Large intestine (tissue), 12 donors: ENCODE measurements around the gene LAMA4. TPM values are rescaled to one million over a fixed set of nuclear protein-coding genes. Genes with fewer than 3 reads are reported as not detected.

Experiments
- DNase-seq, 2 donors: peaks; one replicate each; pipeline versions ENCODE4 v3.0.0 to v3.0.0-alpha.2; 2013
- H3K27ac ChIP-seq: one replicate; pipeline ENCODE4 v1.5.1; 2013; ENCODE audit warnings: low read length
- H3K27me3 ChIP-seq: 2 replicates; pipeline ENCODE4 v1.6.1; 2013; ENCODE audit warnings: low read length; ENCODE audit not compliant: control insufficient read depth, insufficient read depth
- H3K36me3 ChIP-seq: 2 replicates; pipeline ENCODE4 v1.6.1; 2013; ENCODE audit warnings: low read length; ENCODE audit not compliant: control insufficient read depth, insufficient read depth
- H3K4me1 ChIP-seq: one replicate; pipeline ENCODE4 v1.6.1; 2013; ENCODE audit warnings: low read length; ENCODE audit not compliant: control insufficient read depth, insufficient read depth
- H3K4me3 ChIP-seq: one replicate; pipeline ENCODE4 v1.5.1; 2013; ENCODE audit warnings: low read length
- H3K9me3 ChIP-seq: one replicate; pipeline ENCODE4 v1.6.1; 2013; ENCODE audit warnings: mild to moderate bottlenecking, low read depth, low read length, moderate library complexity; ENCODE audit not compliant: control insufficient read depth
- WGBS: methylation state at CpG from one replicate; pipeline ENCODE4 v1.1.5; 2013; ENCODE audit warnings: low lambda C conversion rate; ENCODE audit not compliant: insufficient coverage; 5-methylcytosine and 5-hydroxymethylcytosine counted together
- long read RNA-seq, 11 donors: transcript quantifications; one replicate each; lab custom pipeline, GENCODE V29; 2026
- polyA plus RNA-seq: library from polyadenylated mRNA; unstranded; fragments of 120-200 nt; gene quantifications from one replicate; pipeline ENCODE4 v1.2.1, GENCODE V29; 2013

Gene LAMA4, protein sequence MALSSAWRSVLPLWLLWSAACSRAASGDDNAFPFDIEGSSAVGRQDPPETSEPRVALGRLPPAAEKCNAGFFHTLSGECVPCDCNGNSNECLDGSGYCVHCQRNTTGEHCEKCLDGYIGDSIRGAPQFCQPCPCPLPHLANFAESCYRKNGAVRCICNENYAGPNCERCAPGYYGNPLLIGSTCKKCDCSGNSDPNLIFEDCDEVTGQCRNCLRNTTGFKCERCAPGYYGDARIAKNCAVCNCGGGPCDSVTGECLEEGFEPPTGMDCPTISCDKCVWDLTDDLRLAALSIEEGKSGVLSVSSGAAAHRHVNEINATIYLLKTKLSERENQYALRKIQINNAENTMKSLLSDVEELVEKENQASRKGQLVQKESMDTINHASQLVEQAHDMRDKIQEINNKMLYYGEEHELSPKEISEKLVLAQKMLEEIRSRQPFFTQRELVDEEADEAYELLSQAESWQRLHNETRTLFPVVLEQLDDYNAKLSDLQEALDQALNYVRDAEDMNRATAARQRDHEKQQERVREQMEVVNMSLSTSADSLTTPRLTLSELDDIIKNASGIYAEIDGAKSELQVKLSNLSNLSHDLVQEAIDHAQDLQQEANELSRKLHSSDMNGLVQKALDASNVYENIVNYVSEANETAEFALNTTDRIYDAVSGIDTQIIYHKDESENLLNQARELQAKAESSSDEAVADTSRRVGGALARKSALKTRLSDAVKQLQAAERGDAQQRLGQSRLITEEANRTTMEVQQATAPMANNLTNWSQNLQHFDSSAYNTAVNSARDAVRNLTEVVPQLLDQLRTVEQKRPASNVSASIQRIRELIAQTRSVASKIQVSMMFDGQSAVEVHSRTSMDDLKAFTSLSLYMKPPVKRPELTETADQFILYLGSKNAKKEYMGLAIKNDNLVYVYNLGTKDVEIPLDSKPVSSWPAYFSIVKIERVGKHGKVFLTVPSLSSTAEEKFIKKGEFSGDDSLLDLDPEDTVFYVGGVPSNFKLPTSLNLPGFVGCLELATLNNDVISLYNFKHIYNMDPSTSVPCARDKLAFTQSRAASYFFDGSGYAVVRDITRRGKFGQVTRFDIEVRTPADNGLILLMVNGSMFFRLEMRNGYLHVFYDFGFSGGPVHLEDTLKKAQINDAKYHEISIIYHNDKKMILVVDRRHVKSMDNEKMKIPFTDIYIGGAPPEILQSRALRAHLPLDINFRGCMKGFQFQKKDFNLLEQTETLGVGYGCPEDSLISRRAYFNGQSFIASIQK (N-terminal part only)
- 57.6 TPM for polyA plus RNA-seq
- long read RNA-seq, donor 1, partial matches to known transcripts = 0 of 1 reads
- long read RNA-seq, donor 1, other reads (novel, unspliced or antisense) = 0 of 1 reads
- long read RNA-seq, donor 2, transcript LAMA4-203 (2 exons, 1,061 nt) = major isoform, 8 of 20 reads
- long read RNA-seq, donor 2, partial matches to known transcripts = 11 of 20 reads
- long read RNA-seq, donor 2, other reads (novel, unspliced or antisense) = 0 of 20 reads
- long read RNA-seq, donor 3, full-length matches to known transcripts = 7 of 21 reads
- long read RNA-seq, donor 3, partial matches to known transcripts = 14 of 21 reads
- long read RNA-seq, donor 3, other reads (novel, unspliced or antisense) = 0 of 21 reads
- long read RNA-seq, donor 4 = 0 reads
- long read RNA-seq, donor 5, full-length matches to known transcripts = 6 of 6 reads
- long read RNA-seq, donor 5, partial matches to known transcripts = 0 of 6 reads
- long read RNA-seq, donor 5, other reads (novel, unspliced or antisense) = 0 of 6 reads
- long read RNA-seq, donor 6, full-length matches to known transcripts = 6 of 11 reads
- long read RNA-seq, donor 6, partial matches to known transcripts = 5 of 11 reads
- long read RNA-seq, donor 6, other reads (novel, unspliced or antisense) = 0 of 11 reads
- long read RNA-seq, donor 7, full-length matches to known transcripts = 8 of 8 reads
- long read RNA-seq, donor 7, partial matches to known transcripts = 0 of 8 reads
- long read RNA-seq, donor 7, other reads (novel, unspliced or antisense) = 0 of 8 reads
- long read RNA-seq, donor 8, partial matches to known transcripts = 0 of 9 reads
- long read RNA-seq, donor 8, other reads (novel, unspliced or antisense) = 0 of 9 reads
- long read RNA-seq, donor 9, partial matches to known transcripts = 5 of 9 reads
- long read RNA-seq, donor 9, other reads (novel, unspliced or antisense) = 0 of 9 reads
- long read RNA-seq, donor 10, full-length matches to known transcripts = 3 of 8 reads
- long read RNA-seq, donor 10, partial matches to known transcripts = 5 of 8 reads
- long read RNA-seq, donor 10, other reads (novel, unspliced or antisense) = 0 of 8 reads
- long read RNA-seq, donor 11, full-length matches to known transcripts = 5 of 5 reads
- long read RNA-seq, donor 11, partial matches to known transcripts = 0 of 5 reads
- long read RNA-seq, donor 11, other reads (novel, unspliced or antisense) = 0 of 5 reads

GRCh38 chr6:112253841-112254816 is at the start of gene LAMA4:
Gene LAMA4 (minus strand): TSS chr6:112254567. CDS start chr6:112254150, 417 bp downstream.
- Histone ChIP-seq H3K4me3 (peak within 1 kb of the TSS; percentile 51), H3K9me3 (no peaks in the 10 kb centered on the region), H3K36me3 (no peaks in the 10 kb centered on the region), H3K27ac (peak within 1 kb of the TSS; percentile 72), H3K4me1 (peaks cover 8% of the 10 kb centered on the region), H3K27me3 (peaks cover 21% of the 10 kb centered on the region)
- peak in 1 of 2 donors; percentile 48 for DNase-seq
- WGBS = 0% methylated on average over 1 of the region's 52 CpGs

DNA sequence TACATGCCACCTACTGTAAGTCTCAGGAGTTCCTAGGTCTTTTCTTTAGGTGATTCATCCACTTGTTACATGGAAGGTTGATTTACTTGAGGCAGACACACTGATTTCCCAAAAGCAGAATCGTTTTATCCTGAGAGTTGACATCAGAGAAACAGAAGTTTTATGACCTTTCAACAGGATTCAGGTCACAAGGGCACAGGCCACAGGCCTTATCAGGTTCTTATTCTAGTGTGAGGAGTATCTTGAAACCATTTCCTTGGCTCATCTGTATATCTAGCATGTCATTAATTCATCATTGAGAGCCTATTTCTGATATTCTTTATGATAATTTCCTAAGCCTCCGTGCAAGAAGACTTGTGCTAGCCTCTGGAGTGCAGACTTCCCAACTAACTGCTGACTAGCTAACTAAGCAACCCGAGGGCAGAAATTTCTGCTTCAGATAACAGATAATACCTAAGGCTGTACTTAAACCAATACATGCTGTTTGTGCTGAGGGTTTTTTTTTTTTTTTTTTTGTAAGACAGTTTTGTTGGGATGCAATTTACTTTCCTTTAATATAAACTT is 47.9 kb upstream of the LAMA4 start:
- Histone ChIP-seq H3K27me3 (peaks cover 3% of the 10 kb centered on the region), H3K4me3 (no peak overlapping the region), H3K36me3 (no peaks in the 10 kb centered on the region), H3K4me1 (no peaks in the 10 kb centered on the region), H3K27ac (no peak overlapping the region), H3K9me3 (no peaks in the 10 kb centered on the region)
- DNase-seq = no peak
- 30% methylated on average over 2 of the region's 3 CpGs for WGBS

- Histone ChIP-seq H3K9me3 (no peaks in the 10 kb centered on the region), H3K4me3 (no peak overlapping the region), H3K27me3 (peaks cover 3% of the 10 kb centered on the region), H3K27ac (no peak overlapping the region), H3K4me1 (no peaks in the 10 kb centered on the region), H3K36me3 (no peaks in the 10 kb centered on the region)
- DNase-seq = no peak
Measured at GRCh38 chr6:112300896-112301295, 46.5 kb upstream of the LAMA4 start.

- no peaks in the 10 kb centered on the region for H3K9me3 ChIP-seq
- H3K4me3 ChIP-seq = no peak overlapping the region
- no peaks in the 10 kb centered on the region for H3K4me1 ChIP-seq
- no CpG with 5 or more reads among the region's 1 CpG for WGBS
- peaks cover 2% of the 10 kb centered on the region for H3K27me3 ChIP-seq
- H3K27ac ChIP-seq = no peak overlapping the region
- H3K36me3 ChIP-seq = no peaks in the 10 kb centered on the region
- DNase-seq = no peak
Measured at GRCh38 chr6:112298816-112299281, 44.5 kb upstream of the LAMA4 start.

GRCh38 chr6:112298021-112298745 is 43.8 kb upstream of the LAMA4 start:
- no peaks in the 10 kb centered on the region for H3K9me3 ChIP-seq
- no peak overlapping the region for H3K4me3 ChIP-seq
- 83% methylated on average over 1 of the region's 7 CpGs for WGBS
- H3K27me3 ChIP-seq = peaks cover 2% of the 10 kb centered on the region
- H3K27ac ChIP-seq = no peak overlapping the region
- H3K4me1 ChIP-seq = no peaks in the 10 kb centered on the region
- no peak for DNase-seq
- H3K36me3 ChIP-seq = no peaks in the 10 kb centered on the region

- no peak for DNase-seq
- Histone ChIP-seq H3K27ac (no peak overlapping the region), H3K36me3 (no peaks in the 10 kb centered on the region), H3K27me3 (peaks cover 2% of the 10 kb centered on the region), H3K9me3 (no peaks in the 10 kb centered on the region), H3K4me1 (no peaks in the 10 kb centered on the region), H3K4me3 (no peak overlapping the region)
Measured at GRCh38 chr6:112296694-112297093, 42.3 kb upstream of the LAMA4 start.

DNA sequence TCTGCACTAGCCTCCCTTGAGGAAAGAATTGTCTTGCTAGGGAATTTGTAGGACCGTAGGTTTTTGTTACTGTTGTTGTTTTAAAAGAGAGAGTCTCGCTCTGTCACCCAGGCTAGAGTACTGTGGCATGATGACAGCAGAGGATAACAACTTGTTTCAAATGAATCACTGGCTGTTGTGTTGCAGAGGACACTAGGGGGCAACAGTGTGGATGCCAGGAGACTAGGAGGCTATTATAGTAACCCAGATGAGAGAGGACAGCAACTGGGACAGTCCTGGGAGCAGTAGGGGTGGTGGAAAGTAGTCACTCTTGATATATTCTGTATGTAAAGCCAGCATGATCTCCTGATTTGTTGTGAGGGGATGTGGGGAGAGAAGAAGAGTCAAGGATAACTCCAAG is 41.8 kb upstream of the LAMA4 start:
- no peak for DNase-seq
- no peak overlapping the region for H3K4me3 ChIP-seq
- no peaks in the 10 kb centered on the region for H3K4me1 ChIP-seq
- no peaks in the 10 kb centered on the region for H3K9me3 ChIP-seq
- no peak overlapping the region for H3K27ac ChIP-seq
- no CpG with 5 or more reads among the region's 2 CpGs for WGBS
- no peaks in the 10 kb centered on the region for H3K36me3 ChIP-seq
- H3K27me3 ChIP-seq = peaks cover 2% of the 10 kb centered on the region
